NAMALWA (cell line): ENCODE data around the gene SLC31A2.

ENCODE experiments used
- DNase-seq: peaks from one replicate; pipeline ENCODE4 v3.0.0-alpha.2; 2015; ENCODE audit warnings: low spot score

Gene SLC31A2

DNA sequence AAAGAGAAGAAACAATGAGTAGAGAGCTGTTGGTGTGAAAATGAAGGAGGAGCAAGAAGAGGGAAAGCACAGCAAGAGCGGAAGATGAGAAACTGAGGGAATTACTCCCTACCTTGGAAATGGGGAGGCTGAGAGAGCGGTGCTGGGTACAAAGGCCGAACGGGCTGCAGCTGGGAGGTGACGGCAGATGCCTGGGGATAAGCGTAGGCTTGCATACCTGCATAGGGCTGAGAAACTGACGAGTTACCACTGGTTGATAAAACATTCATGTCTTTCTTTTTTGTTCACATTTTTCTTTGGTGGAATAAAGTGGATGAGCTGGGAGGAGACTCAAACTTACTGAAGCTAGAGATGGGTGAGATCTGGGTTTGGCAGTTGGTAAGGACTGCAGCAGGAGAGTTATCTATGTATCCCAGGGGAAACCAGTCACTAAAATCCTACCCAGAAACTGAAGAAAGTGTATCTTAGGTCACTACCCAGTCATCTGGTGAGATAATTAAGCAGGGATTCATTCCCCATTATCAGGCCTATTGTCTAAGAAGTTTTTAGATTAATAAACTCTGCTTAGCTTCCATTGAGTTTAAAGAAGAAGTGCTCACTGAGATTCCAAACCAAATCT, 35.4 kb downstream of the SLC31A2 start:
- no peak for DNase-seq

GRCh38 chr9:113187929-113188595, 37.3 kb downstream of the SLC31A2 start:
- no peak for DNase-seq

GRCh38 chr9:113192455-113192854, 41.6 kb downstream of the SLC31A2 start:
- DNase-seq, result no peak

DNA sequence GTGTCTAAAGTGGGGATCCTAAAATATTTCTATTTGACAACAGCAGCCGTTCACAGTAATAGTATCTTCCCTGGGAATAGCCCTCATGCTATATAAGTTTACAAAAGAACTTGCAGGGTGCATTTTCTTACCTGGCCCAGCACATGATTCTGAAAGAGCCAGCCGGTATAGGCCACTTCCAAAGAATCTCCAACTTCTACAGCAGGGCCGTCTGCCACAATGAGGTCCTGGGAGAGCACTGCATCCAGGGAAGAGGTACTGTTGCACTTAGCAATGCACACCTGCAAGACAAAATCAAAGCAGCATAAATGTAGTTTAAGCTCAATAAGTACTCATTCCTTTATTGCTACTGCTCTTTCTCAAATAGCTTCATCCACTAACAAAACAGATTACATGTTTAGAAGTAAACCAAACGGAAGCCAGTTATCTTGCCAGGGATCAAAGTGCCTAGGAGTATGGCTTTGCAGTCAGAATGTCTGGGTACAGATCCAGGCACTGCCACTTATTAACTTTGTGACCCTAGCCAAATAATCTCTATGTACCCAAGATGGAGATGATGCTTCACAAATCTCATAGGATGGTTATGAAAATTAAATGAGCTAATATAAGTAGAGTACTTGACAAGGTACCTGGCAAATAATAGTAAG, 49.0 kb downstream of the SLC31A2 start:
- no peak for DNase-seq

DNA sequence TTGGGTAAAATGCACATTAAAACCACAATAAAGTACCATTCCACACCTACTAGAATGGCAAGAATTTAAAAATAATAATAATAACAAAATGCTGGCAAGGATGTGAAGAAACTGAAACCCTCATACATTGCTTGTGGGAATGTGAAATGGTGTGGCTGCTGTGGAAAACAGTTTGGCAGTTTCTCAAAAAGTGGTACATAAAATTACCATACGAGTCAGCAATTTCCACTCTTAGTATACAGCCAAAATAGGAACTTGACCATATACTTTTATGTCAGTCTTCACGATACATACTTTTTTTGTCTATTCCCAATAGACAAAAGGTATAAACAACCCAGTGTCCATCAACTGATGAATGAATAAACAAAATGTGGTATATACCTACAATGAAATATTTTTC, 54.6 kb downstream of the SLC31A2 start:
- DNase-seq, result no peak

- DNase-seq, result no peak
Observed at GRCh38 chr9:113205861-113206260, 55.1 kb downstream of the SLC31A2 start.

- DNase-seq, result no peak
Observed at GRCh38 chr9:113210815-113211214, 60.0 kb downstream of the SLC31A2 start.
